GM19328 (cell line): ENCODE measurements around the gene SLC16A12.
"Not testable (repeated sequence)": the region's sequence is repeated elsewhere in the genome, so short reads cannot be mapped to it uniquely, and the experiment has no call there.

Experiments
- ATAC-seq: cut with Tn5 transposase; IDR thresholded peaks from one replicate; pipeline ENCODE4 v1.9.1; 2021; ENCODE audit warnings: mild to moderate bottlenecking, moderate library complexity; ENCODE audit not compliant: unreplicated experiment

The SLC16A12 gene

DNA sequence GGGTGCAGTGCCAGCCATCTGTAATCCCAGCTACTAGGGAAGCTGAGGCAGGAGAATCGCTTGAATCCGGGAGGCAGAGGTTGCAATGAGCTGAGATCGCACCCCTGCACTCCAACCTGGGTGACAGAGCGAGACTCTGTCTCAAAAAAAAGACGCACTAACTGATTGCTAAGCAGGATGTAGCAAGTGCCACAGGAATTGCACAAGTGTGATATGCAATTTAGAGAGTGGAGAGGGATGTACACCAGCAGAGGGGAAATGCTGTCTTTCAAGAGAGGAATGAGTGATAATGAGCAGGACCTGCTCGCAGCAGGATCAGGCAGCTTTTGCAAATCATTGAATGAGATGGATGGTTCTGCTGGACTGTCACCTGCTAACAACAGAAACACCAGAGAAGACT, 13.3 kb upstream of the SLC16A12 start:
- no peak for ATAC-seq

DNA sequence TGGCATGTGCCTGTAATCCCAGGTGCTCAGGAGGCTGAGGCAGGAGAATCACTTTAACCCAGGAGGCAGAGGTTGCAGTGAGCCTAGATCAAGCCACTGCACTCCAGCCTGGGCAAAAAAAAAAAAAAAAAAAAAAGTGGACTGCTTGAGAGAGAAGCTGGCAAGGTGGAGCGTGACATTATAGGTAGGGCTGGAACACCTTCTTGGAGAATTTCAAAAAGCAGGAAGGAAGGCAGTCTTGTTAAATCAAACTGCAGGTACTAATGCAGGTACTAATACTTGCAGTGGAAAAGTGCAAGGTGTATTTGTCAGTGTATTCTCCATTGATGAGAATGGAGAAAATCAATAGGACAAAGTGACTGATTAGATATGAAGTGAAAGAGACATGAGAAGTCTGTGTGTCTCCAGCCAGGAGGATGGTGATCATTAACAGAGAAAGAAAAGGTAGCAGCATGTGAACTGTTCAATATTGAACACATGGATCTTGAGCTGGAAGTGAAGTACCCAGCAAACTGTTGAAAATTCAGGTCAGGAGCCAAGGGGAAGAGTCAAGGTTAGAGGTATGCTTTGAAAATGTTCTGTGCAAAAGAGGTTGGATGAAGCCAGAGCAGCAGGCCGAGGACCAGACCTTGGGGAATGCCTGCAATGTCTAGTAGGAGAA, 12.6 kb upstream of the SLC16A12 start:
- ATAC-seq: no peak

DNA sequence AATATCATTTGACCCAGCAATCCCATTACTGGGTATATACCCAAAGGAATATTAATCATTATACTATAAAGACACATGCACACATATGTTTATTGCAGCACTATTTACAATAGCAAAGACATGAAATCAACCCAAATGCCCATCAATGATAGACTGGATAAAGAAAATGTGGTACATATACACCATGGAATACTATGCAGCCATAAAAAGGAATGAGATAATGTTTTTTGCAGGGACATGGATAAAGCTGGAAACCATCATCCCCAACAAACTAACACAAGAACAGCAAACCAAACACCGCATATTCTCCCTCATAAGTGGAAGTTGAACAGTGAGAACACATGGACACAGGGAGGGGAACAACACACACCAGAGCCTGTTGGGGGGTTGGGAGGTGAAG, 11.3 kb upstream of the SLC16A12 start:
- not testable (repeated sequence) for ATAC-seq

DNA sequence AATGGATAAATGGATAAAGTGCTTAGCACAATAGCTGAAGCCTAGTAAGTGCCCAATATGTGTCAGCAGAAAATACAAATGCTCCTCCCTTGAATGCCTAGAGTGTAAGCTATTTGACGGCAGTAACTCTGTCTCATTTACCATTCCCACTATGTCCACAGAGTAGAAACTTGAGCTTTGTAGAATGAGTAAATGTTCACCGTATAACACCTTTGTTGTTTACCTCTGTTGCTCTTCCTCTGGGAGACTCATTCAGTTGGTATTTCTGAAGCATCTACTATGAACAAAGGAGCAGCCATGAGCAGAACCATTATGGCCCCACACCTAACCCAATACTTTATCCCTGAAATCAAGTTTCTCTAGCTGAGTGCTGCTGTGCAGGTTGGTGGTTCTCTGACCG, 8.4 kb upstream of the SLC16A12 start:
- no peak for ATAC-seq

DNA sequence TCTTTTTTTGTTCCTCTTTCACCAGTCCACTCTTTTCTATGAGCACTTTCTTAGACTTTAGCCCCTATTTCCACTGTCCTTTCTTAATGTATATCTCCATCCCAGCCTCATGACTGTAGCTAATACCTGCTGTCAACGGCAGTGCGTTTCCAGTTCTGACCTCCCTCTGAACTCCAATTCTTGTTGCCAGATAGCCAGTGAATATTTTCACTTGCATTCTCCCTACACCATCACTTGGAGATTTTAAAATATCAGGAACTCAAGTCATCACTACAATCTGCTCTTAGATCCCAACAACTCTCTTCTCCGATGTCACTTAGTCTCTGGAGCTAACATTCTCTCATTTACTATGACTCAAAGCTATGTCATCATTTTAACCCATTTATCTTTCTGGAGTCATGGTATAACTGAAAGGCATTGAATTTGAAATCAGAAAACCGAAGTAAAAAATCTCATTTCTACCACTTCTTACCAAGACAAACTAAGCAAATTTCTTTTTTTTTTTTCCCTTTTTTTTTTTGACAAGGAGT, 5.1 kb upstream of the SLC16A12 start:
- ATAC-seq: no peak

DNA sequence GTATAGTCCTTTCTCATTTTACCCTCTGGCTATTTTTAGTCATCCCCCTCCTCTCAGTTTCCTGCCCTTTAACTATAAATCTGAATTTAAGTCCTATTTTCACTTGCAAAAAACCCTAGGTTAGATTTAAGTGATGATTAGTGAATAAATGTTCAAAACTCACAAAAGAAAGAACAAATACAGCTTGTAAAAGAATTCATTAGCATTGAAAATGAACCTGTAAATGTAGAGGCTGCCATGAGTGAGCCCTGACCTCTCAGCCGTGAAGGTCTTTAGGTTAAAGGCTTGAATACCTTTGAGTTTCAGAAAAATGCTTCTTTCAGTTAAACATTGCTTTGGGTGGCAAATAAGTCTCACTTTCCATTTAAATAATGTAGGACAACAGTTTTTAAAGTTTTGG, 2.0 kb upstream of the SLC16A12 start:
- ATAC-seq: no peak

DNA sequence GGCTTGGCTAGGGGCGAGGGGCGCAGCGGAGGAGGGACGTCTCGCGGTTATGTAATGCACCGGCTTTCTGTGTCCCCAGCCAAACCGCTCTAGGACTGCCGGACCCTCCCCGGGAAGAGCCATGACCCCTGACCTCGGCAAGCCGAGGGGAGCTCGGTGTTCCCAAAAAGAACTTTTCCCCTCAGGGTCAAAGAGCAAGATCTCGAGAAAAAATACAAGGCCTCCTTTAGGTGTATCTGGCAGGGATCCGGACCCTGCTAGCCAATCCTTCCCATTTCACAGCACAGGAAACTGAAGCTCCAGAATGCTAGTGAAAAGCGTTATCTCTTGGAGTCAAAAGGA, 590 bp upstream of the SLC16A12 start:
- no peak for ATAC-seq

DNA sequence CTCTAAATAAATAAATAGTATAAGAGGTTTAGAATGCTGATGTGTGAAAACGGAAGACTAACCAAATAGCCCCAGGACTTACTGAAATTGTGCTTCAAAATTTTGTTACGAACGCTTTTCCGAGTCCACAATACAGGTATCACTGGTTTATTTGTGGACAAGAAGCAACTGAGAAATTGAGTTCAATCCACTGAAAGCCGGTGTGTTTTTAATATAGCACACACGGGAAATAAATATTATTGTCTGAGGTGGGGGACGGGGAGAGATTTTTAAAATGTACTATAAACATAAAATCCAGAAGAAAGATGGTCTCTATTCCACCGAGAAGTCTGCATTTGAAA, 598 bp downstream of the SLC16A12 start:
- no peak for ATAC-seq

DNA sequence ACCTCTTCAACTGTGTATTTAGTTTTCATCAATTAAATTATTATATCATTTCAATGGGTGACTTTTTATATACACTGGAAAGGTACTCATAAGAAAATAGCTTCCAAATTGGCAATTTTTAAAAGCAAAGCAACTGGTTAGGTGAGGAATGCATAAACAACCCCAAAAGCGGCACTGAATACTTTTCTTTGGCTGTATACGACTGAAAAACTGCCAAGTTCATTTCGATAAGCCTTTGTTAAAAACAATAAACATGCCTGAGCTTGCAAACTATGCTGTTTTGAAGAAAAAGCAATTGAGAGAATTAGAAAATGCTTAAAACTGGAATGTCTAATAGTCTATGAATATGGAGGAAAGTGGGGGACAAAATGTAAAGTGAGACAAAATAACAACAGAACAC, 2.9 kb downstream of the SLC16A12 start:
- ATAC-seq: no peak

DNA sequence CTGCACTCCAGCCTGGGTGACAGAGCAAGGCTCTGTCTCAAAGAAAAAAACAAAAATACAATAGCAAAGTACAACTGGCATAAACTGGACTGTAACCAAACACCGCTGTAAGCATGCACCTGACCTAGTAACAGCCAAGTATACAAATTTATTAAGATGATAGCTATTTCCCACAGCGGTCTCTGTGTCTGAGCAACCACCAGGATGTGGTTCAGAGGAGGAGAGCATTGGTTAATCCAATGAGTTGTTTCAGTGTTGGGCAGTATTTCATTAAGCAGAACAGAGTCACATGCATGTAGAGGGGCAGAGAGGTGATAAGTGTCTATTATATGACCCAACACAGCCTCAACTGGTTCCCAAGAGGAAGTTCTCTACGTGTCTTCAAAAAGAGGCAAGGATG, 4.0 kb downstream of the SLC16A12 start:
- no peak for ATAC-seq

DNA sequence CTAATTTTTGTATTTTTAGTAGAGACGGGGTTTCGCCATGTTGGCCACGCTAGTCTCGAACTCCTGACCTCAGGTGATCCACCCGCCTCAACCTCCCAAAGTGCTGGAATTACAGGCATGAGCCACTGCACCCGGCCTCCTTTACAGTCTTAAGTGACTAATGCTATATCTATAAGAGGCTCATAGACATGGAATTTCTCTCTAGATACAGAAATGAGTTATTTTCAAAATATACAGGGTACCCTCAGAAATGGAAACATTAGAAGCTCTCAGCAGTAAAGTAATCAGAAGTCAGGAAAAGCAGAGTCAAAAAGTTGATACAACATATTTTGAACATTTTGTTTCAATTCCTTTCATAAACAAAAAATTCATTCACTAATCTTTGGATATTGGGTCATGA, 5.7 kb downstream of the SLC16A12 start:
- not testable (repeated sequence) for ATAC-seq

DNA sequence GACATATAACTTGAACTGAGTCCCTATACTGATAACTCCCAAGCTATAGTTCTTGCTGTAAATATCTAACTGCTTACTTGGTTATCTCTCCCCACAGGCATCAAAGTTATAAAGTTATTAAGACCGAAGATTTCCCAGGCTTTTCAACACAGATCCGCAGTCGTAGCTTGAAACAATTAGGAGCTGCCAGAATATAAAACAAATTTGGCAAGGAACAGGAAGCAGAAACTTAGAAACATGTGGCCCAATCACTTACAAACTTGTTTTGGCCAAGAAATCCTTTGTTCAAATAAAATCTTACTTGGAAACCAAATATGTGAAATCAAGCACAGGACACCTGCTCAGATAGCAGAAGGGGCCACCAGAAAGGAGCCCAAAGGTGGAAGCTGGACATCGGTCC, 9.0 kb downstream of the SLC16A12 start:
- no peak for ATAC-seq

DNA sequence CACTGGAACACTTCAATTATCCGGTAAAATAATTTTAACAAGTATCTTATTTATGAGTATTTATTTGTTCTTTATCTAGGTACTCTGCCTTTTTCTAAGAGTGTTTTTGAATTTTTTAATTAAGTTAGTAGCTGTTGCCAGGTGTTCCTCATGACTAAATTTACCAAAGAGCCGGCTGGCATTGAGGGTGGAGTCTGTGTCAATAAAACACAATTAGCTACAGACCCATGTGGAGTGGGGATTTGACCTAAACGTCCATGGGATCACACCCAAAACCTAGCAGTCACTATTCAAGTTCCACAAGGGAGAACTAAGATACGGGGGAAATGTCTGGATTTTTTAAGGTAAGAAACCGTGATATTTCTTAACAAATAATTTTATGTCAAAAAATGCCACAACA, 9.8 kb downstream of the SLC16A12 start:
- ATAC-seq: no peak

DNA sequence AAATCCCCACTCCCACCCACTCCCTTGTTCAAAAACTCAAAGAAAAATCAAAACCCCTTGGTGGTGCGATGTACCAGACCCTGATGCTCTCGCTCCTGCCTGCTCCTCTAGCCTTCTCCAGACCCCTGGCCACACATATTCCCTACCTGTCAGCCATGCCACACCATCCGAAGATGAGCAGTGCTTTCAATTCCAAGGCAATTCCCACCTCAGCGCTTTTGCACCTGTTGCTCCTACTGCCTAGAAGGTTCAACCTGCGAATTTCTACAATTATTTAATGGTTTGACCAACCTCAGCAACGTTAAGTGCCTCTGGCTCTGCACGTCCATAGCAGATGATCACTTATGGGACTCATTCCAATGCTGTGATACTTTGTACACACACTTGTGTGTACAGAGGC, 11.1 kb downstream of the SLC16A12 start:
- no peak for ATAC-seq

DNA sequence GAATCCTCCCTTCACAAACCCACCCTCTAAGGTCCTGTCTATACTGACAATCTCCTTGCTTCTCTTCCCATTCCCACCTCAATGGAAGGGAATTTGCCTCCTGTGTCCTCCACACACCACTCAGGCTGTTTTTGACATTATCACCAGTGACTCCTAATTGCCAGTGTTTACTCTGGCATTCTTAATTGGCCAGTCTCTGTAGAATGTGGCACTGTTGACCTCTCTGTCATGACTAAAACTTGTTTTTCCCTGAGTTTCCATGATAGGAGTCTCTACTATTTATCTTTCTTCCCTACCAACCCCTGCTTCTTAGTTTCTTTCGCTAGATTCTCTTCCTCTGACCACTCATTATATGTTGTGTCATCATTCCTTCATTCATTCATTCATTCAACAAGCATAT, 12.1 kb downstream of the SLC16A12 start:
- ATAC-seq: no peak

DNA sequence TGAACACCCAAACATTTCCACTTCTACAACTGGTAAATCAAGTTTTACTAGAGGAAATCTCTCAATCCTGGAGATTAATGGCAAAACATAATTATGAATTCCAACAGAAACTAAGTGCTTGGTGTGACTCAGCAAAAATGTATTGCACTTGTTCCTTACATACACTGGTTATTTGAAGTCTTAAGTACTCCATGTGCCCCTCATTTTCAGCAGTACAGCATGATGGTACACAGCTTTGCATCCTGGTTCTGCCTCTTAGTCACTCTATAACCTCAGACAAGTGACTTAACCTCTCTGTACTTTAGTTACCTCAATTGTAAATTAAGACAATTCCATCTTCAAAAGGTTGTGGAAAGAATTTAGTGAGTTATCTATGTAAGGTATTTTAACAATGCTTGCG, 12.9 kb downstream of the SLC16A12 start:
- no peak for ATAC-seq

DNA sequence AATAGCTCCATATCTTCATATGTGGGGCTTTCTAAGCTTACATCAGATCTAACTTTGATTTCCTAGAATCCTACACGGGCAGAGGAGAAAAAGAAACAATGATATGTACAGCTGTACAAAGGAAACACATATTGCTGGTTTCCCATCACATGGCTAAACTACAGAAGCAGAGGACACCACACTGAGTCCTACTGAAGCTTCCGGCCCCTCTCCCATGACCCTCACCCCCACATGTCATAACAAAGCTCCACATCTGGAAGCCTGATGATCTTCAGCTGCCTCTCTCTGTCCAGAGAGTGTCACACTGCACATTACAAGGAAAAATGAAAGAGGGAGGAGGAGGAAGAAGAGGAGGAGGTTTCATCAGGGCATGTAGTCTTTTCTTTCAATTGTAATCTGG, 14.0 kb downstream of the SLC16A12 start:
- ATAC-seq: no peak

DNA sequence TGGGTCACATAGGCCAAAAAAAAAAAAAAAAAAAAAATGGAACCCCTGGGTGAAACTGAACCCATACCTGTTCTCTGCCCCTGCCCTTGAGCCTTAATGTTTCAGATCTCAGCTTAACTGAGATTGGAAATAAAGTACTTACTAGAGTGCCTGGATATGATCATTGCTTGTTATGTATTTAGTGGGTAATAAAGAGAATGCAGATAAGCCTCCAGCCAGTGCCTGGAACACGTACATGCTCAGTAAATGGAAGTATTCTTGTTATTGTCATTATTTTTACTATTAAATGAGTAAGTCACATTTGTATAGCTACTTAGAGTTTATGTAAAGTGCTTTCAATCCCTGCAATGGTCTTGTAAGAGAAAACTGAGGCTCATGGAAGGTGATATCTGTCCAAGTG, 14.7 kb downstream of the SLC16A12 start:
- ATAC-seq: no peak

DNA sequence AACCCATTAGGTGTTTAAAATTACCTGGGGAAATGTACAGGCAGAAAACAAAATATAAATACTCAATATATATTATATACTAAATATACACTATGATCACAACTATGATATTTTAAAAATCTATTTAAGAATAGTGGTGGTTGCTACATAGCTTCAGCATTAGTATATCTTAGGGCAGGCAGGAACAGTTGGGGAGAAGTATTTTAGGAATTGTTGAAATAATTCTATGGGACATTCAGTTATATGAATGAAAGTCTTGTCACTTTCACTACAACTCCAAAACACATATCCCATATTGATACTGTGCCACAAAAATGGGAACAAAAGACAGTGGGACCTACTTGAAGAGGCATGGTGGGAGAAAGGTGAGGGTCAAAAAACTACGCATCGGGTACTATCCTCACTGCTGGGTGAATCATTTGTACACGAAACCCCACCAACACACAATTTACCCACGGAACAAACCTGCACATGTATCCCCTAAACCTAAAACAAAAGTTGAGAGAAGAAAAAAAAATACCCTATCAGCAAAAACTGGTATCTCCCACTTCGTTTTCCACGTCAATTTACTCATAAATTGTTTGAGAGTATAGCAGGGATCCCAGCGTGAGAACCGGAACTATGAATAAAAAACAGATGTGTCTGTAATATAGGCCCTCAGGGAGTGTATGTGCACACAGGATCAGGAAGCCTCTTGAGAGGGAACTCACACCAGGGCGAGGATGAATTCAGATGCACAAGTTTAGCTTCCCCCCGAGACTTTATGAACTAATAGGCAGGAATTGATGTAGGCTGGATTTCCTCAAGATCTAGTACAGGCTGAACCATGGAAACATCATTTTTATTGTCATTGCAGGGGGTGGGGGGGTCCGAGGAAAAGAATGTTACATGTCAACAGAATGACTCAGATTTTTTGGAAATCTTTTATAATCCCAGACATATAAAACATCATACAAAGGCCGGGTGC, 16.2 kb downstream of the SLC16A12 start:
- no peak for ATAC-seq

DNA sequence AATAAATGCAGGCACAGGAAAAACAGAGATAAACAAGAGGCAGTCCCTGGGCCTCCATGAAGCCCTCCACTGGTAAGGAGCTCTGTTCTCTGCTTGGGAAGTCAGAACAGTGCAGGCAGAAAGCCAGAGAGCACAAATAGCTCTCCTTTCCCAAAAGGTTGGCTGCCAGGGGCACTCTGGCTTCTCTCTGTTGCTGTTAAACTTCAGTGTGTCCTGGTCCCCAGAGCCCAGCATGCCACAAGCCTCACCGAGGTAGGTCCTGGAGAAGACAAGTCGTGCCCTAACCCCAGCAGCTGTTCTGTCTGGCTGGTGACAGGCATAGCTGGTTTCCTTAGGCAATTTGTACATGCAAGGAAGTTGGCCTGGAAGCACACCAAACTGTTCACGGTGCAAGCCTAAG, 17.3 kb downstream of the SLC16A12 start:
- ATAC-seq: no peak

DNA sequence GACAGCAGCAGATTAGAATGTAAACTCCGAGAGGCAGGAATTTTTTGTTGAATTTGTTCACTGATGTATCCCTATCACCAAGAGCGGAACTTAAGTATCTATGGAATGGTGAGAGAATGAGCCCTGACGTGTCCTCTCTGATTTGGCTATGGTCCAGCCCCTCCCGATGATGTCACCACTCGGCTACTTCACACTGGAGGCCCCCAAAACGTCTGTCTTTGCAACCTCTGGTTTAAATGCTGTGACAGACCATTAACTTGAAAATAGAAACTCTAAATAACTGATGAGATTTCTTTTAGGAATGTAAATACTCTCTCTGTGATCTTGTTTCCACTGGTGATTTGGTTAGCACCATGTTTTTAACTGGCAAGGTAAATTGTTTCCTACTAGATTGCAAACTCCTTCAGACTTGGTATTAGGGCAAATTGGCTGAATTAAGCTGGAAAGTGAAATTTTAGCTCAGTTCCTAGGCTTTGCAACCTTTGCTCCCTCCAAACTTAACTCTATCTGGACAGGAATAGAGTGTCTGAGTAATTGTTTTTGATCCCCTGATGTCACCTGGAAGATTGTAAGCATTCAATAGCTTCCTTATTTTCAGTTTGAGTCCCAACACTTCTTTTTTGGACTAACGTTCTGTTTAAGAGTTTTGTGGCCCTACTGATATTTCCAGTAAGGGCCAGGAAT, 19.1 kb downstream of the SLC16A12 start:
- no peak for ATAC-seq
